HCT116 (cell line): Measurements from ENCODE around the gene SH3GLB2. TPM values are rescaled to one million over a fixed set of nuclear protein-coding genes. Genes with fewer than 3 reads are reported as not detected.

ENCODE experiments used
- ATAC-seq: fragments of 200-7000 bp; cut with Tn5 transposase; 2 replicates; pipeline ENCODE4 v1.9.1; 2020; ENCODE audit warnings: mild to moderate bottlenecking, moderate library complexity
- BruUV-seq: library from RNA; stranded (reverse); fragments of 400-500 nt; replicated peaks from 2 replicates; lab custom pipeline; 2021; lab: Mats Ljungman, UMichigan
- CTCF ChIA-PET: fragments of 300-600 bp; sonication (Branson Sonifier 250); formaldehyde crosslinking; loops from one replicate; lab custom pipeline; 2021; ENCODE audit warnings: antibody characterized with exemption; lab: Charles Lee
- POLR2A ChIA-PET: fragments of 300-600, 350-600 bp; sonication (Branson Sonifier 250); formaldehyde crosslinking; loops from one replicate; lab custom pipeline; 2021; ENCODE audit warnings: antibody characterized with exemption; lab: Charles Lee
- RAD21 ChIA-PET, 2 experiments: fragments of 300-600 bp; sonication (Branson Sonifier 250); formaldehyde crosslinking; loops; one replicate each; lab custom pipeline; 2023; ENCODE audit warnings: low total read pairs in 2 of 2; ENCODE audit not compliant: uncharacterized antibody in 2 of 2, unreplicated experiment in 2 of 2, low non-redundant PET in 1 of 2; lab: Charles Lee
- DNase-seq: peaks from one replicate; pipeline ENCODE4 v3.0.0-alpha.2; 2010; ENCODE audit warnings: low read depth, low spot score
- H2AFZ ChIP-seq: fragments of 200-600 bp; shearing (Covaris generic), sonication (generic); 2 replicates; pipeline ENCODE4 v1.6.1; 2017; ENCODE audit warnings: low read depth, mixed run types, mixed read lengths, antibody characterized with exemption, low read length; ENCODE audit not compliant: poor library complexity, severe bottlenecking
- H3K27ac ChIP-seq: 2 replicates; pipeline ENCODE4 v1.5.1; 2012; ENCODE audit warnings: low read depth, low read length
- H3K27me3 ChIP-seq: fragments of 200-600 bp; sonication (generic); 2 replicates; pipeline ENCODE4 v1.6.1; 2016; ENCODE audit warnings: mixed run types, low read length, mixed read lengths; ENCODE audit not compliant: insufficient read depth
- H3K36me3 ChIP-seq, 2 experiments: fragments of 200-500 bp in 1 of 2; fragments of 200-600 bp in 1 of 2; sonication (Bioruptor generic) in 1 of 2; sonication (generic) in 1 of 2; 2 replicates each; pipeline versions ENCODE4 v1.5.1 to v1.6.1; 2014 to 2016; ENCODE audit warnings: low read length in 2 of 2, inconsistent platforms in 1 of 2, mixed read lengths in 1 of 2, mixed run types in 1 of 2; ENCODE audit not compliant: insufficient read depth in 2 of 2, control insufficient read depth in 1 of 2
- H3K4me1 ChIP-seq, 2 experiments: fragments of 200-600 bp in 1 of 2; sonication (generic) in 1 of 2; 2 replicates each; pipeline versions ENCODE4 v1.5.1 to v1.6.1; 2012 to 2017; ENCODE audit warnings: low read length in 2 of 2, inconsistent platforms in 1 of 2, mild to moderate bottlenecking in 1 of 2, mixed read lengths in 1 of 2, mixed run types in 1 of 2, moderate library complexity in 1 of 2; ENCODE audit not compliant: insufficient read depth in 2 of 2, control insufficient read depth in 1 of 2
- H3K4me2 ChIP-seq: fragments of 200-600 bp; sonication (generic); 2 replicates; pipeline ENCODE4 v1.6.1; 2017; ENCODE audit warnings: mixed run types, low read length, mixed read lengths
- H3K4me3 ChIP-seq, 2 experiments: fragments of 200-600 bp in 1 of 2; sonication (generic) in 1 of 2; replicated peaks in 1 of 2; 2 replicates each; pipeline ENCODE4 v1.5.1; 2011 to 2016; ENCODE audit warnings: low read length in 2 of 2, control low read depth in 1 of 2, low read depth in 1 of 2, mild to moderate bottlenecking in 1 of 2, mixed read lengths in 1 of 2, mixed run types in 1 of 2
- H3K79me2 ChIP-seq: fragments of 200-600 bp; sonication (generic); 2 replicates; pipeline ENCODE4 v1.6.1; 2017; ENCODE audit warnings: mild to moderate bottlenecking, mixed run types, low read length, moderate library complexity, mixed read lengths; ENCODE audit not compliant: insufficient read depth
- H3K9ac ChIP-seq: fragments of 200-600 bp; sonication (generic); 2 replicates; pipeline ENCODE4 v1.6.1; 2016; ENCODE audit warnings: low read length, mixed read lengths
- H3K9me2 ChIP-seq: fragments of 200-600 bp; sonication (generic), shearing (Covaris generic); 2 replicates; pipeline ENCODE4 v1.6.1; 2017; ENCODE audit warnings: mixed run types, mild to moderate bottlenecking, moderate library complexity; ENCODE audit not compliant: insufficient read depth
- H3K9me3 ChIP-seq, 2 experiments: fragments of 200-500 bp in 1 of 2; fragments of 200-600 bp in 1 of 2; sonication (Bioruptor generic) in 1 of 2; sonication (generic) in 1 of 2; 2 replicates each; pipeline ENCODE4 v1.6.1; 2014 to 2017; ENCODE audit warnings: low read length in 2 of 2, mixed read lengths in 2 of 2, inconsistent platforms in 1 of 2, low read depth in 1 of 2, mild to moderate bottlenecking in 1 of 2, mixed run types in 1 of 2, moderate library complexity in 1 of 2; ENCODE audit not compliant: control insufficient read depth in 1 of 2, insufficient read depth in 1 of 2
- H4K20me1 ChIP-seq: fragments of 200-600 bp; sonication (generic), shearing (Covaris generic); 2 replicates; pipeline ENCODE4 v1.6.1; 2017; ENCODE audit warnings: mixed run types, mild to moderate bottlenecking, moderate library complexity; ENCODE audit not compliant: insufficient read depth
- CEBPB ChIP-seq: IDR thresholded peaks from 2 replicates; pipeline ENCODE4 v1.6.1; 2012; ENCODE audit warnings: low read depth
- EGR1 ChIP-seq: IDR thresholded peaks from 2 replicates; pipeline ENCODE4 v1.6.1; 2012; ENCODE audit warnings: low read depth
- ELF1 ChIP-seq: IDR thresholded peaks from 2 replicates; pipeline ENCODE4 v1.6.1; 2012; ENCODE audit warnings: low read depth, borderline replicate concordance
- EZH2 ChIP-seq: fragments of 200-600 bp; sonication (generic); IDR thresholded peaks from 2 replicates; pipeline ENCODE4 v1.6.1; 2017; ENCODE audit warnings: antibody characterized with exemption, mixed run types
- FOSL1 ChIP-seq: IDR thresholded peaks from 2 replicates; pipeline ENCODE4 v1.6.1; 2012; ENCODE audit warnings: low read depth
- MAX ChIP-seq: IDR thresholded peaks from 2 replicates; pipeline ENCODE4 v1.6.1; 2012
- POLR2A ChIP-seq: IDR thresholded peaks from 2 replicates; pipeline ENCODE4 v1.7.0; 2011; ENCODE audit warnings: borderline replicate concordance; ENCODE audit not compliant: insufficient read depth, insufficient read length; ENCODE audit errors: extremely low read depth
- POLR2AphosphoS5 ChIP-seq: IDR thresholded peaks from 2 replicates; pipeline ENCODE4 v1.6.1; 2011; ENCODE audit warnings: mild to moderate bottlenecking, low read depth, low read length, moderate library complexity
- RAD21 ChIP-seq: IDR thresholded peaks from 2 replicates; pipeline ENCODE4 v1.6.1; 2012; ENCODE audit warnings: low read depth, mild to moderate bottlenecking
- SIN3A ChIP-seq: IDR thresholded peaks from 2 replicates; pipeline ENCODE4 v1.6.1; 2012; ENCODE audit warnings: low read depth
- YY1 ChIP-seq: IDR thresholded peaks from 2 replicates; pipeline ENCODE4 v1.6.1; 2011; ENCODE audit warnings: low read length, low read depth, moderate library complexity, mild to moderate bottlenecking; ENCODE audit not compliant: insufficient replicate concordance; ENCODE audit errors: extremely low read depth
- ZBTB33 ChIP-seq: IDR thresholded peaks from 2 replicates; pipeline ENCODE4 v1.6.1; 2011; ENCODE audit warnings: mild to moderate bottlenecking, low read length, moderate library complexity; ENCODE audit not compliant: insufficient replicate concordance; ENCODE audit errors: extremely low read depth
- ZNF274 ChIP-seq: fragments of 200-500 bp; sonication (Bioruptor generic); IDR thresholded peaks from 2 replicates; pipeline ENCODE4 v1.6.1; 2014; ENCODE audit warnings: mild to moderate bottlenecking, low read depth, low read length, inconsistent platforms
- intact Hi-C: fragments of 100-400 bp; cut with micrococcal nuclease; formaldehyde crosslinking; loops from 2 replicates; pipeline ENCODE4 v1.10.0; 2022
- total RNA-seq: library from RNA; stranded (reverse); gene quantifications from one replicate; pipeline ENCODE4 v1.2.1, GENCODE V29; 2021; ENCODE audit not compliant: unreplicated experiment
- TF ChIP-seq, protein P1 (sequence below): IDR thresholded peaks from 2 replicates; pipeline ENCODE4 v1.6.1; 2012; ENCODE audit warnings: low read depth

SH3GLB2 gene
- total RNA-seq, 1 experiment from 2014 or later: 87.9 TPM

GRCh38 chr9:128972956-128973355, 55.2 kb downstream of the SH3GLB2 start:
- H3K4me2 ChIP-seq: no peak overlapping the region
- no peak for DNase-seq
- no peaks in the 10 kb centered on the region for H3K9me3 ChIP-seq
- H3K27me3 ChIP-seq: no peaks in the 10 kb centered on the region
- peaks cover 52 to 66% of the 10 kb centered on the region in 2 experiments for H3K36me3 ChIP-seq
- no peaks in the 10 kb centered on the region for H3K9me2 ChIP-seq
- POLR2A ChIA-PET: no interaction called here
- no peak overlapping the region for H3K4me3 ChIP-seq
- TF ChIP-seq FOSL1 (no peak), CEBPB (no peak), POLR2A (no peak), ELF1 (no peak), SIN3A (no peak), RAD21 (no peak), MAX (no peak), ZNF274 (no peak), ZBTB33 (no peak), POLR2AphosphoS5 (no peak), YY1 (no peak), EGR1 (no peak), EZH2 (no peak)
- TF ChIP-seq, protein P1, sequence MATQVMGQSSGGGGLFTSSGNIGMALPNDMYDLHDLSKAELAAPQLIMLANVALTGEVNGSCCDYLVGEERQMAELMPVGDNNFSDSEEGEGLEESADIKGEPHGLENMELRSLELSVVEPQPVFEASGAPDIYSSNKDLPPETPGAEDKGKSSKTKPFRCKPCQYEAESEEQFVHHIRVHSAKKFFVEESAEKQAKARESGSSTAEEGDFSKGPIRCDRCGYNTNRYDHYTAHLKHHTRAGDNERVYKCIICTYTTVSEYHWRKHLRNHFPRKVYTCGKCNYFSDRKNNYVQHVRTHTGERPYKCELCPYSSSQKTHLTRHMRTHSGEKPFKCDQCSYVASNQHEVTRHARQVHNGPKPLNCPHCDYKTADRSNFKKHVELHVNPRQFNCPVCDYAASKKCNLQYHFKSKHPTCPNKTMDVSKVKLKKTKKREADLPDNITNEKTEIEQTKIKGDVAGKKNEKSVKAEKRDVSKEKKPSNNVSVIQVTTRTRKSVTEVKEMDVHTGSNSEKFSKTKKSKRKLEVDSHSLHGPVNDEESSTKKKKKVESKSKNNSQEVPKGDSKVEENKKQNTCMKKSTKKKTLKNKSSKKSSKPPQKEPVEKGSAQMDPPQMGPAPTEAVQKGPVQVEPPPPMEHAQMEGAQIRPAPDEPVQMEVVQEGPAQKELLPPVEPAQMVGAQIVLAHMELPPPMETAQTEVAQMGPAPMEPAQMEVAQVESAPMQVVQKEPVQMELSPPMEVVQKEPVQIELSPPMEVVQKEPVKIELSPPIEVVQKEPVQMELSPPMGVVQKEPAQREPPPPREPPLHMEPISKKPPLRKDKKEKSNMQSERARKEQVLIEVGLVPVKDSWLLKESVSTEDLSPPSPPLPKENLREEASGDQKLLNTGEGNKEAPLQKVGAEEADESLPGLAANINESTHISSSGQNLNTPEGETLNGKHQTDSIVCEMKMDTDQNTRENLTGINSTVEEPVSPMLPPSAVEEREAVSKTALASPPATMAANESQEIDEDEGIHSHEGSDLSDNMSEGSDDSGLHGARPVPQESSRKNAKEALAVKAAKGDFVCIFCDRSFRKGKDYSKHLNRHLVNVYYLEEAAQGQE: no peak
- TF ChIP-seq, all 23 proteins: peak for 0
- ChIA-PET RAD21 (no interaction called here), CTCF (interaction anchor here (0.6 to 1.6 kb wide), 2 partner anchors 154 to 650 kb away, joined by 3 read pairs; partner anchors contain the start of gene ENDOG)
- ATAC-seq: no peak
- Histone ChIP-seq H3K4me1 (no peaks in the 10 kb centered on the region), H3K79me2 (peaks cover 8% of the 10 kb centered on the region; the same call in 1 of the 2 replicates), H3K9ac (no peak overlapping the region), H3K27ac (no peak overlapping the region), H2AFZ (no peak overlapping the region), H4K20me1 (0 out of 2 replicates have a peak, but pooled peaks cover 7% of the 10 kb centered on the region)
- intact Hi-C loops: loop anchor here (5.0 kb wide), 1 partner anchor 44 kb away; no protein-coding TSS in a partner anchor
- BruUV-seq: no TSS peak
